Stimulated activated CD8-positive, alpha-beta memory T cell treated with anti-CD3 and anti-CD28 coated beads, Interleukin-4, amount 100 ng/mL, for 4 hours (primary cell): ENCODE measurements around the gene HEMK1.

Experiments used
- DNase-seq, 2 donors: peaks; one replicate each; pipeline ENCODE4 v3.0.0-alpha.2; 2020; ENCODE audit warnings: low read depth in 2 of 2, low spot score in 1 of 2

HEMK1 gene

DNA sequence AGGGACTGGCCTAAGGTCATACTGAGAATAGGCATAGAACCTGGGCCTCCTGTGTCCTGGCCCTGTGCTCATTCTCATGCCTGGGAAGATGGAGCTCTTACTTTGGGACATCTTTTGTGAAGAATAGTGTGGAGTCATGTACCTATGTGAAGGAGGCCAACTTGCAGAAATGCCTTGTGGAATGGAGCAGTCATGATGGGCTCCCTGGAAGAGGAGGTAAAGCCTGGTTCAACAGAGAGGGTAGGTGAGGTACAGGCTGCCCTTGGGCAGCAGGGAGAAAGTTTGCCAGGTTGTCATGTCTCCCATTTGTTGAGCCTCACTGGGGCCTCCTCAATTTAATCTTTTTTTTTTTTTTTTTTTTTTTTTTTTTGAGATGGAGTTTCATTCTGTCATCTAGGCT, 65.7 kb downstream of the HEMK1 start:
- no peak for DNase-seq

DNA sequence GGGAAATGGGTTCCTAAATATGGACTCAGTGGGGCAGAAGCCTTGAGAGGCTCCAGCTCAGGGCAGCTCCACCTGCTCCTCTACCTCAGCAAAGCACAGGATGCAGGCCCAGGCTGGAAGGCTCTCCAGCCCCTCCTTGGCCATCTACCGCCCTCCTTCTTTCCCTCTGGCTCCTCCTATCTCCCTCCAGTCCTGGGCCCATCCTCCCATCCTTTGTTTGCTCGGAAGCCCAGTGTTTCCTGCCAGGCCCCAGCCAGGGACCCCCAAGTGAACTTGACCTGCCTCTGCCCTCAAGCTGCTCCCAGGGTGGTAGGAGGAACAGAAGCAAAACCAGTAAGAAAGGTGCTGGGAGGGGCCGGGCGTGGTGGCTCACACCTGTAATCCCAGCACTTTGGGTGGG, 67.7 kb downstream of the HEMK1 start:
- no peak for DNase-seq

DNA sequence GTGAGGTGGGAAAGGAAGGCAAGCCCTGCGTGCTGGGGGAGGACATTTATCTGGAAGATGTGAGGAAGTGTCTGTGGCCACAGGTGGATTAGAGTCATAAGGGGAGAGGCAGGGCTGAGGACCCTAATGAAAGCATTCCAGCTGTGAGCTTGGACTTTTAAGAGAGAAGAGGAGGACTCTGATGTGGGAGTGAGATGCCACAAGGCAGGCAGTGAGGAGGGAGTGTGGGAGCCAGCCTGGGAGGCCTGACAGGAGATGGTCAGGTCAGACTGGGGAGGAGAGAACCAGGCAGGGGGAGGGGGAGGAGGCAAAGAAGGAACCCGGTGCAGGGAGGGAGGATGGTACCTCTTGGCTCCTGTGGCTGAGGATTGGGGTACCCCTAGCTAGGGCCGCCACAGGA, 68.6 kb downstream of the HEMK1 start:
- DNase-seq = no peak

DNA sequence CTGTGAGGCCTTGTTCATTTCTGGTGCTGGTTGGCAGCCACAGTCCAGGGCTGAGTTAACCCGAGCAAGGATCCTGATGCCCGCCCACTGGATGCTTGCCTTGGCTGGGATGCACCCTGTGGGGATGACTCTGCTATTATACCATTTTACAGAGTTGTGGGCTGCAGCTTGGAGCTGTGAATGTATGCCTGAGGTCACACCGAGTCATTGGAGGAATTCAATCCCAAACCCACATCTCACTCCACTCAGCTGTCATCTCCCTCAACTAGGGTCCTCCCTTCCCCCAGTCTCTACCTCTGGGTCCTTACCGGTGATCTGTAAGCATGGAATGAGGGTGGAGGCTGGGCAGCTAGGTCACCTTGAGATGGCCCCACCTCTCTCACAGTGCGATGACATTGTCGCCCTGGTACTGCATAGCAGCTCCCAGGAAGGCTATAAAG, 69.8 kb downstream of the HEMK1 start:
- no peak for DNase-seq

DNA sequence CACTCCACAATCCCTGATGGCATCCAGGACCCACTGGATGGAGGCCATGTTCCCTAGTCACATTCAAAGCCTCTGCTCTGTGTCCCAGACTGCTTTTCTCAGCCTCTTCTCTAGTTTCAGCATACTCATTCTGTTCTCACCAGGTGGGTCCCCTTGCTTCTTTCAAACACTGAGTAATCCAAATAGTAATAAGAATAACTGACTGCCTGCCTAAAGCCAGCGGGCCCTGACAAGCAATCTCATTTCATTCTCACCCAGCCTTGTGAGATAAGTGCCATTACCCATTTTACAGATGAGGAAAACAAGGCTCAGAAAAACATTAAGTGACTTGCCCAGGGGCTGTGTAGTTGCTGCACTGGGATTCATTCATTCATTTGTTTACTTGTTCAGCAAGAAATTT, 73.1 kb downstream of the HEMK1 start:
- no peak for DNase-seq

DNA sequence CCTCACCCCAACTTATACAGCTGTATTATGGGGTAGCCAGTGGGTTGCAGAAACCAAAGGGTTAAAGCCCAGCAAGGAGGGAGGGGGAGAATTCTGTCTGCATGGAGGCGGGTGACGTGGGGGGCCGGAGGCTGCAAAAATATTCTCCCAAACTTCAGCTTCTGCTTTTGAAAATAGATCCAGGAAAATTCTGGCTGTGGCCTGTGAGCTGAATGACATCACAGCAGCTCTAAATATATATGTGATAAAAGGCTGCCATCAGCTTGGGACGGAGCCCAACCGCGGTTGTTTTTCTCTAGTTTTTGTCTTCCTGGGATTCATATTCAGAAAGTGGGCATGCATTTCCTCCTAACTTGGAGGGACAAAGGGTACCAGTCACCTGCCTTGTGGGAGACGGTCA, 75.2 kb downstream of the HEMK1 start:
- DNase-seq = no peak

DNA sequence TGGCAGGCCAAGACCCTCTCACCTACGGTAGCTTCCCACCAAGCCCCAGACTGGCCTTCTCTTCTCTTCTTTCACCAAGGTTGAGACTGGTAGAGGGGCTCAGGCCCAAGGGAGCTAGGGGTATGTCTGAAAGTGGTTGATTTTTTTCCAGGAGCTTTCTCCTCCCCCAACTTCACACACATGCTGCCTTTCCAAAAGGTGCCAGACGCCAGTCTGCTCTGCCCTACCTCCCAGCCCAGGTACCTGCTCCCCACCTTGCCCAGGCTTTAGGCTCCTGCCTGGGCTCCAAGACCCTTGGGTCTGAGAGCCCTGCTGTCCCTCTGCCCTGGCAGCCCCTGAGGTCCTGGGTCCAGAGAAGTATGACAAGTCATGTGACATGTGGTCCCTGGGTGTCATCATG, 76.1 kb downstream of the HEMK1 start:
- DNase-seq = no peak
